ENCODE measurements around the gene TOLLIP. TPM values are rescaled to one million over a fixed set of nuclear protein-coding genes. Genes with fewer than 3 reads are reported as not detected.
"Not testable (repeated sequence)": the region's sequence is repeated elsewhere in the genome, so short reads cannot be mapped to it uniquely, and the experiment has no call there.

TOLLIP gene
- total RNA-seq, 2 donors from 2014 or later = 72.8 to 161 TPM

- WGBS = 96% methylated on average over 12 of the region's 14 CpGs
- DNase-seq (ENCODE audit: low spot score); H3K4me3 ChIP-seq; intact Hi-C loops (cut with DNase I); H3K9me3 ChIP-seq; H3K4me1 ChIP-seq (replicated peaks); H3K36me3 ChIP-seq; H3K27ac ChIP-seq; H3K27me3 ChIP-seq (replicated peaks; ENCODE audit: insufficient read depth): not testable (repeated sequence)
Observed at GRCh38 chr11:1245717-1246116, 63.7 kb downstream of the TOLLIP start.

DNA sequence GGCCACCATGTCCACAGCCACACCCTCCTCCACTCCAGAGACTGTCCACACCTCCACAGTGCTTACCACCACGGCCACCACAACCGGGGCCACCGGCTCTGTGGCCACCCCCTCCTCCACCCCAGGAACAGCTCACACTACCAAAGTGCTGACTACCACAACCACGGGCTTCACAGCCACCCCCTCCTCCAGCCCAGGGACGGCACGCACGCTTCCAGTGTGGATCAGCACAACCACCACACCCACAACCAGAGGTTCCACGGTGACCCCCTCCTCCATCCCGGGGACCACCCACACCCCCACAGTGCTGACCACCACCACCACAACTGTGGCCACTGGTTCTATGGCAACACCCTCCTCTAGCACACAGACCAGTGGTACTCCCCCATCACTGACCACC lies 64.9 kb downstream of the TOLLIP start:
- H3K27me3 ChIP-seq (replicated peaks; ENCODE audit: insufficient read depth); H3K9me3 ChIP-seq; DNase-seq (ENCODE audit: low spot score); H3K27ac ChIP-seq; intact Hi-C loops (cut with DNase I); H3K4me1 ChIP-seq (replicated peaks); H3K36me3 ChIP-seq; H3K4me3 ChIP-seq: not testable (repeated sequence)
- 98% methylated on average over 9 of the region's 9 CpGs for WGBS

DNA sequence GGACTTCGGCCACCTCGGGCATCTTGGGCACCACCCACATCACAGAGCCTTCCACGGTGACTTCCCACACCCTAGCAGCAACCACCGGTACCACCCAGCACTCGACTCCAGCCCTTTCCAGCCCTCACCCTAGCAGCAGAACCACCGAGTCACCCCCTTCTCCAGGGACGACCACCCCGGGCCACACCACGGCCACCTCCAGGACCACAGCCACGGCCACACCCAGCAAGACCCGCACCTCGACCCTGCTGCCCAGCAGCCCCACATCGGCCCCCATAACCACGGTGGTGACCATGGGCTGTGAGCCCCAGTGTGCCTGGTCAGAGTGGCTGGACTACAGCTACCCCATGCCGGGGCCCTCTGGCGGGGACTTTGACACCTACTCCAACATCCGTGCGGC lies 65.9 kb downstream of the TOLLIP start:
- H3K27me3 ChIP-seq (replicated peaks; ENCODE audit: insufficient read depth); DNase-seq (ENCODE audit: low spot score); H3K27ac ChIP-seq; intact Hi-C loops (cut with DNase I); H3K4me3 ChIP-seq; H3K9me3 ChIP-seq; H3K36me3 ChIP-seq; H3K4me1 ChIP-seq (replicated peaks): not testable (repeated sequence)
- 88% methylated on average over 7 of the region's 18 CpGs for WGBS

DNA sequence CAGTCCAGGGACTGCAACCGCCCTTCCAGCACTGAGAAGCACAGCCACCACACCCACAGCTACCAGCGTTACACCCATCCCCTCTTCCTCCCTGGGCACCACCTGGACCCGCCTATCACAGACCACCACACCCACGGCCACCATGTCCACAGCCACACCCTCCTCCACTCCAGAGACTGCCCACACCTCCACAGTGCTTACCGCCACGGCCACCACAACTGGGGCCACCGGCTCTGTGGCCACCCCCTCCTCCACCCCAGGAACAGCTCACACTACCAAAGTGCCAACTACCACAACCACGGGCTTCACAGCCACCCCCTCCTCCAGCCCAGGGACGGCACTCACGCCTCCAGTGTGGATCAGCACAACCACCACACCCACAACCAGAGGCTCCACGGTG lies 66.7 kb downstream of the TOLLIP start:
- H3K36me3 ChIP-seq; H3K9me3 ChIP-seq; DNase-seq (ENCODE audit: low spot score); H3K4me3 ChIP-seq; H3K27ac ChIP-seq; H3K27me3 ChIP-seq (replicated peaks; ENCODE audit: insufficient read depth); intact Hi-C loops (cut with DNase I); H3K4me1 ChIP-seq (replicated peaks): not testable (repeated sequence)
- 94% methylated on average over 8 of the region's 11 CpGs for WGBS

- WGBS = 76% methylated on average over 18 of the region's 20 CpGs
- intact Hi-C loops (cut with DNase I) = no loop called here
- Histone ChIP-seq H3K9me3 (no peaks in the 10 kb centered on the region), H3K4me1 (replicated peaks) (no peaks in the 10 kb centered on the region), H3K27ac (no peak overlapping the region), H3K4me3 (no peak overlapping the region), H3K36me3 (no peaks in the 10 kb centered on the region), H3K27me3 (replicated peaks; ENCODE audit: insufficient read depth) (no peaks in the 10 kb centered on the region)
- DNase-seq (ENCODE audit: low spot score) = no peak
- no peak for TF ChIP-seq CTCF (IDR thresholded peaks at IDR 0.05)
- no peak for TF ChIP-seq POLR2A (IDR thresholded peaks at IDR 0.05)
- TF ChIP-seq POLR2AphosphoS5 (IDR thresholded peaks at IDR 0.05) = no peak
Observed at GRCh38 chr11:1242289-1242688, 67.1 kb downstream of the TOLLIP start.

- no peaks in the 10 kb centered on the region for H3K9me3 ChIP-seq
- no peaks in the 10 kb centered on the region for H3K36me3 ChIP-seq
- H3K4me1 ChIP-seq (replicated peaks) = no peaks in the 10 kb centered on the region
- no peak overlapping the region for H3K4me3 ChIP-seq
- WGBS = 98% methylated on average over 18 of the region's 20 CpGs
- H3K27ac ChIP-seq = no peak overlapping the region
- DNase-seq (ENCODE audit: low spot score) = no peak
- H3K27me3 ChIP-seq (replicated peaks; ENCODE audit: insufficient read depth) = no peaks in the 10 kb centered on the region
- TF ChIP-seq POLR2A (IDR thresholded peaks at IDR 0.05) = no peak
- TF ChIP-seq CTCF (IDR thresholded peaks at IDR 0.05) = no peak
- no peak for TF ChIP-seq POLR2AphosphoS5 (IDR thresholded peaks at IDR 0.05)
- intact Hi-C loops (cut with DNase I) = no loop called here
Observed at GRCh38 chr11:1241706-1242105, 67.7 kb downstream of the TOLLIP start.

DNA sequence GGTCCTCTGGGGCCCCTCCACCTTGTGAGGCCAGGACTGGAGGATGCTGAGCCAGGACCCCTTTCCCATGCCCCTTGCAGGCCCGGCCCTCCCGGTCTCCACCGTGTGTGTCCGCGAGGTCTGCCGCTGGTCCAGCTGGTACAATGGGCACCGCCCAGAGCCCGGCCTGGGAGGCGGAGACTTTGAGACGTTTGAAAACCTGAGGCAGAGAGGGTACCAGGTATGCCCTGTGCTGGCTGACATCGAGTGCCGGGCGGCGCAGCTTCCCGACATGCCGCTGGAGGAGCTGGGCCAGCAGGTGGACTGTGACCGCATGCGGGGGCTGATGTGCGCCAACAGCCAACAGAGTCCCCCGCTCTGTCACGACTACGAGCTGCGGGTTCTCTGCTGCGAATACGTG lies 68.7 kb downstream of the TOLLIP start:
- no peaks in the 10 kb centered on the region for H3K36me3 ChIP-seq
- H3K27ac ChIP-seq = no peak overlapping the region
- no peak overlapping the region for H3K4me3 ChIP-seq
- no peak for DNase-seq (ENCODE audit: low spot score)
- no peaks in the 10 kb centered on the region for H3K4me1 ChIP-seq (replicated peaks)
- intact Hi-C loops (cut with DNase I) = no loop called here
- TF ChIP-seq POLR2A (IDR thresholded peaks at IDR 0.05) (no peak), CTCF (IDR thresholded peaks at IDR 0.05) (no peak), POLR2AphosphoS5 (IDR thresholded peaks at IDR 0.05) (no peak)
- no peaks in the 10 kb centered on the region for H3K9me3 ChIP-seq
- H3K27me3 ChIP-seq (replicated peaks; ENCODE audit: insufficient read depth) = no peaks in the 10 kb centered on the region
- 89% methylated on average over 25 of the region's 25 CpGs for WGBS
